Smooth muscle cell (in vitro differentiated cells): ENCODE results near the gene EP400. TPM values are rescaled to one million over a fixed set of nuclear protein-coding genes. Genes with fewer than 3 reads are reported as not detected.

ENCODE experiments used
- DNase-seq: peaks from one replicate; lab custom pipeline; 2025; ENCODE audit not compliant: unreplicated experiment; lab: John Stamatoyannopoulos, UW
- H2AFZ ChIP-seq: fragments of 200-600 bp; sonication (generic); 2 replicates; pipeline ENCODE4 v1.6.0; 2016; ENCODE audit warnings: antibody characterized with exemption, low read depth, mild to moderate bottlenecking
- H3F3A ChIP-seq: fragments of 200-600 bp; sonication (generic); 2 replicates; pipeline ENCODE4 v1.6.0; 2017; ENCODE audit warnings: antibody characterized with exemption, low read depth
- H3K27ac ChIP-seq: fragments of 200-600 bp; sonication (generic); 2 replicates; pipeline ENCODE4 v1.5.1; 2016; ENCODE audit warnings: low read depth, mild to moderate bottlenecking
- H3K27me3 ChIP-seq: fragments of 200-600 bp; sonication (generic); 2 replicates; pipeline ENCODE4 v1.6.1; 2016; ENCODE audit warnings: low read depth, mild to moderate bottlenecking
- H3K36me3 ChIP-seq: fragments of 200-600 bp; sonication (generic); 2 replicates; pipeline ENCODE4 v1.5.1; 2016; ENCODE audit warnings: low read depth
- H3K4me1 ChIP-seq: fragments of 200-600 bp; sonication (generic); 2 replicates; pipeline ENCODE4 v1.5.1; 2016; ENCODE audit warnings: low read depth
- H3K4me2 ChIP-seq: fragments of 200-600 bp; sonication (generic); 2 replicates; pipeline ENCODE4 v1.6.0; 2016; ENCODE audit warnings: mild to moderate bottlenecking
- H3K4me3 ChIP-seq: fragments of 200-600 bp; sonication (generic); 2 replicates; pipeline ENCODE4 v1.5.1; 2016; ENCODE audit warnings: mild to moderate bottlenecking
- H3K79me2 ChIP-seq: fragments of 200-600 bp; sonication (generic); 2 replicates; pipeline ENCODE4 v1.6.0; 2016; ENCODE audit warnings: low read depth, mild to moderate bottlenecking
- H3K9ac ChIP-seq: fragments of 200-600 bp; sonication (generic); 2 replicates; pipeline ENCODE4 v1.6.0; 2016; ENCODE audit warnings: low read depth
- H3K9me3 ChIP-seq: fragments of 200-600 bp; sonication (generic); replicated peaks from 2 replicates; pipeline ENCODE4 v1.5.1; 2016; ENCODE audit warnings: low read depth
- H4K20me1 ChIP-seq: fragments of 200-600 bp; sonication (generic); 2 replicates; pipeline ENCODE4 v1.6.0; 2016; ENCODE audit warnings: low read depth
- CTCF ChIP-seq: fragments of 200-600 bp; sonication (generic); IDR thresholded peaks from 2 replicates; pipeline ENCODE4 v1.5.1; 2017; ENCODE audit warnings: borderline replicate concordance, mild to moderate bottlenecking, antibody characterized with exemption; ENCODE audit not compliant: insufficient read depth, poor library complexity, severe bottlenecking
- WGBS: methylation state at CpG from one replicate; pipeline ENCODE4 v1.1.7; 2016; ENCODE audit warnings: low lambda C conversion rate; 5-methylcytosine and 5-hydroxymethylcytosine counted together
- polyA plus RNA-seq: library from polyadenylated mRNA; unstranded; fragments of >200 nt; fragmentation: Nextera tagmentation; extraction: Ambion mirVana; gene quantifications from 2 replicates; pipeline ENCODE4 v1.2.1, GENCODE V29; 2016
- total RNA-seq: library from RNA; depleted of rRNA; stranded (reverse); fragments of >200 nt; gene quantifications from 2 replicates; pipeline ENCODE4 v1.2.3, GENCODE V29; 2014

The EP400 gene
- total and polyA plus RNA-seq, 2 experiments from 2014 or later, result 6.6 to 13.6 TPM

- WGBS, result 99% methylated on average over 12 of the region's 12 CpGs
Measured at GRCh38 chr12:132123970-132124765, 174.4 kb downstream of the EP400 start.

GRCh38 chr12:132124766-132125425, 175.2 kb downstream of the EP400 start:
- peaks cover 37% of the 10 kb centered on the region for H3K36me3 ChIP-seq
- no peaks in the 10 kb centered on the region for H3K9me3 ChIP-seq
- no peaks in the 10 kb centered on the region for H3K4me1 ChIP-seq
- WGBS, result 98% methylated on average over 19 of the region's 19 CpGs
- H3K27me3 ChIP-seq, result no peaks in the 10 kb centered on the region
- no peak overlapping the region for H3K9ac ChIP-seq
- H2AFZ ChIP-seq, result no peak overlapping the region
- TF ChIP-seq CTCF, result no peak
- H4K20me1 ChIP-seq, result no peaks in the 10 kb centered on the region
- H3K27ac ChIP-seq, result no peak overlapping the region
- H3F3A ChIP-seq, result no peaks in the 10 kb centered on the region
- no peak overlapping the region for H3K4me2 ChIP-seq
- no peak overlapping the region for H3K4me3 ChIP-seq
- DNase-seq, result no peak
- H3K79me2 ChIP-seq, result no peaks in the 10 kb centered on the region

More at GRCh38 chr12:132123970-132124765, 174.4 kb downstream of the EP400 start:
- Histone ChIP-seq H3K36me3 (peaks cover 36% of the 10 kb centered on the region), H3K27ac (no peak overlapping the region), H3K79me2 (no peaks in the 10 kb centered on the region), H3K4me2 (no peak overlapping the region), H4K20me1 (no peaks in the 10 kb centered on the region), H3K4me1 (no peaks in the 10 kb centered on the region), H3K9ac (no peak overlapping the region), H3K9me3 (no peaks in the 10 kb centered on the region), H2AFZ (no peak overlapping the region), H3K27me3 (no peaks in the 10 kb centered on the region), H3K4me3 (no peak overlapping the region), H3F3A (no peaks in the 10 kb centered on the region)
- no peak for DNase-seq
- no peak for TF ChIP-seq CTCF

- Histone ChIP-seq H3K9ac (no peak overlapping the region), H3K79me2 (no peaks in the 10 kb centered on the region), H3K4me2 (no peak overlapping the region), H4K20me1 (no peaks in the 10 kb centered on the region), H3K4me1 (no peaks in the 10 kb centered on the region), H3K9me3 (no peaks in the 10 kb centered on the region), H3K4me3 (no peak overlapping the region), H3K27ac (no peak overlapping the region), H2AFZ (no peak overlapping the region), H3K27me3 (no peaks in the 10 kb centered on the region), H3F3A (no peaks in the 10 kb centered on the region), H3K36me3 (peaks cover 37% of the 10 kb centered on the region)
- 97% methylated on average over 12 of the region's 12 CpGs for WGBS
- no peak for DNase-seq
- TF ChIP-seq CTCF, result no peak
Measured at GRCh38 chr12:132125736-132126135, 176.0 kb downstream of the EP400 start.
